ENCODE results near the gene COL4A4. TPM values are rescaled to one million over a fixed set of nuclear protein-coding genes. Genes with fewer than 3 reads are reported as not detected.

Gene COL4A4
- total RNA-seq = 5.3 and 7.7 TPM in 2 replicates

GRCh38 chr2:227163998-227164762 lies at the start of gene COL4A4, which contains the start of gene COL4A3:
COL4A4 (minus strand) TSS chr2:227164205; CDS start chr2:227147483, 16,722 bp downstream.
COL4A3 (plus strand) TSS chr2:227164624; CDS start chr2:227164727, 103 bp downstream.

Other genes with a start within 250 kb of the COL4A4 start
- 2.6 and 3.5 TPM in 2 replicates for gene COL4A3, start 419 bp upstream of the COL4A4 start, total RNA-seq
- gene MFF, start 161.0 kb upstream of the COL4A4 start, total RNA-seq = 60.2 and 66.9 TPM in 2 replicates
- gene TM4SF20, start 215.1 kb upstream of the COL4A4 start, total RNA-seq = 0.07 TPM in 1 of 2 replicates, not detected in the other
- not detected in 2 replicates for gene SCYGR1, start 223.7 kb upstream of the COL4A4 start, total RNA-seq